ENCODE data around the gene CRIM1. TPM values are rescaled to one million over a fixed set of nuclear protein-coding genes. Genes with fewer than 3 reads are reported as not detected.

Gene CRIM1
- polyA plus RNA-seq, 3 donors = 80.0 to 88.5 (median 84.1) TPM

DNA sequence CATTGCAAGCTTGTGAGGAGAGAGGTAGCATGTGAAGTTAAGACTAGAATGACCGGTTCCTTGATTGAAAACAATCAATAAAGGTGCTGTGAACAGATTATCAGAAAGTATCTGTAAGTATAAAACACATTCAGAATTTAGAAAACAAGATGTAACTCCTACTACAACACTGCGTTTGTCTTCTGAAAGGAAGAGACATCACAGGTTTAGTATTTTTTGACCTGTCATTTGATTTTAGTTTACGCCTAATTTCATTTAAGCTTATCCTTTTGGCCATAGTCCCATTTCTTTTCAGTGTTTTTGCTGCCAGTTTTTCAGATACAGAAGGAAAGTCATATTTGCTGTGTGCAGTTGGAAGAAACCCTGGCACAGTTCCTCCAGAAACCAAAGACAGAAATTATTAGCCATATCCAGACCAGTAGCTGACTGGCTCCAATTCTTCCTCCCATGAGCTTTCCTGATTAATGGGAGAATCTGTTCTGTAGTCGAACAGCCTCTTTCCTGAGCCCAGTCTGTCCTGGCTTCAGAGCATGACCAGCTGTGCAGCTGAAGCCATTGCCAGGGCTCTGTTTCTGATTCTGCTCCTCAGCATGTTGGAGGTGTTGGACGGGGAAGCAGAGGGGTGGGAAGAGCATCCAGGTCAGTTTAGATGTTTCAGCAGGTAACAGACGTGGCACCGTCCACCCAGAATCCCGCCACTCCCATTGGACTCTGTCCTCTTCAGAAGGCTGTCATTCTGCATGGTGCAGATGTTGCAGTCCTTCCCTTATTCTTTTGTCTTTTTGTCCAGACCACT lies 61.0 kb downstream of the CRIM1 start:
- DNase-seq = no peak

DNA sequence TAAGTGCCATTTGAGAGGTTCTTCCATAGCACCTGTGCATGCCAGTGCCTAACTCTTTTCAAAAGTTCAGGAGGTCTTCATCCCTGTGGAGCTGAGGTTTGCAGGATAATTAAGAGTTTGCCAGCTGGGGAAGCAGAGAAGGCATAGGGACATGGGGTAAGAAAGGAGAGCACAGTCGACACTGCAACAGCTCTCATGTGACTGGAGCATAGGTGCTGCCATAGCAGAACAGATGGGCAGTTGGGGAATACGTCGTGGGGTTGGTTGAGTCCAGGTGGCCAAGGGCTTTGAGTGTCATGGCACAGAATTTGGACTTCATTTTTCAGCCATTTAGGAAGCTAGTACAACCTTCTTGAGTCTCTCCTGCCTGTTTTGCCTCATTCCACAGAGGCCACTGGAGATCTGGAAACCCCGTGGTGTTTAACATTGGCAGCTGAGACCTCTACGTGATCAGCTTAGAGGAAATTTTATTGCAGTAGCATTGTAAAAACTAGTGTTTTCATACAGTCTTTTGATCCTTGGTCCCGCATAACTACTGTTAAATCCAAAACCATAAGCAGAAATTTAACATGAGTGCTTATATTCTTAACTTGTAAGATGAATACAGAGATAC lies 65.1 kb downstream of the CRIM1 start:
- no peak for DNase-seq

DNA sequence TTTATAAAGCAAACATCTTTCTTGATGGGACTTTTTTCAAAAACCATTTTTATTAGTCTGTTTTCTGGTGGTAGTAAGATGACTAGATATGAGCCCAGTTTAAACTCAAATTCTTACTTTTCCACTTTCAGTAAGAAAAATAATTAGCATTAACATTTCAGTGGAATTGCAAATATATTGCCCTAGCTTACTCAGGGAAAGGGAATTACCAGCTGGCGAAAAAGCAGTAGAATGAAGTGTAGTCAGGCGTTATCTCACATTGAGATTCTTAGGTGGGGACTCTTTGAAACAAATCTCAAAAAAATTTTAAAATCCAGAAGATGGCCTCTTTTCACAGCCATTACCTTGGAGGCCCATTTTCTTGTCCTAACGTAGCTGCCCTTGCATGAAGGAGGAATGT lies 65.8 kb downstream of the CRIM1 start:
- DNase-seq = no peak

DNA sequence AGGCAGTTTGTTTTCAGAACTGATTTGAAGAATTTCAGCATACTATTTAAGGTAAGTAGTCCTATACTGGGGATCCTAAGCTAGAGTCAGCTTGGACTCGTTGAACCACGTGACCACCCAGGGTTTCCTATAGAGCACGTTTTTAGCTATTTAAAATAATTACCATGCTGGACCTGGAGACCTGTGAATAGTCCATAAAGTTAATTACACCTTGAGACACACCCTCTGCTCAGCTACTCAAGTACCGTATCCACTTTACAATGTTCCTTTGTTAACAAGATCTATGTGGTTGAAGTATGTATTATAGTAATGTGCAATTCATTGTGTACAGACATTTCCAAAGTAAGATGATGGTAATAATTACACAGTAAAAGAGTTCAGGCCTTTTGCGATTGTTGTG lies 67.6 kb downstream of the CRIM1 start:
- DNase-seq = no peak

DNA sequence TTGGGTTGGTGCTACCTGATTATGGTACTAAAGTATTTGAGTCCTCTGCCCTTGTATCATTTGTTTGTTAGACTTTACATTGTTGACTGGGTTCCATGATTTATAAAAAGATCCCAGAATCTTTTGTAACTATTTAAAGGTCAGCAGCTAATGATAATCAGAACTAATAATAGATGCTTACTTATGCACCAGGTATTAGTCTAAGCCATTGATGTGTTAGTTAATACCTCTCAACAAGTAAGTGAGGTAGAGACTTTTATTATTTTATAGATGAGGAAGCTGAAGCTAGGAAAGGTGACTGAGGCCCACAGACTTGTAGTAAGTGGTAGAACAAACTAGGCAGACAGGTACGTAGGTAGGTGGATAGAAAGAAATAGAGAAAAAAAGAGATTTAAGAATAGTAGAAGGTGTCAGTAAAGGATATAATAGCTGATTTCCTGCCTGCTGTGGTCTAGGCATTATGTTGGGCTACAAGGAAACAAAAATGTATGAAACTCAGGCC lies 68.1 kb downstream of the CRIM1 start:
- DNase-seq = no peak

DNA sequence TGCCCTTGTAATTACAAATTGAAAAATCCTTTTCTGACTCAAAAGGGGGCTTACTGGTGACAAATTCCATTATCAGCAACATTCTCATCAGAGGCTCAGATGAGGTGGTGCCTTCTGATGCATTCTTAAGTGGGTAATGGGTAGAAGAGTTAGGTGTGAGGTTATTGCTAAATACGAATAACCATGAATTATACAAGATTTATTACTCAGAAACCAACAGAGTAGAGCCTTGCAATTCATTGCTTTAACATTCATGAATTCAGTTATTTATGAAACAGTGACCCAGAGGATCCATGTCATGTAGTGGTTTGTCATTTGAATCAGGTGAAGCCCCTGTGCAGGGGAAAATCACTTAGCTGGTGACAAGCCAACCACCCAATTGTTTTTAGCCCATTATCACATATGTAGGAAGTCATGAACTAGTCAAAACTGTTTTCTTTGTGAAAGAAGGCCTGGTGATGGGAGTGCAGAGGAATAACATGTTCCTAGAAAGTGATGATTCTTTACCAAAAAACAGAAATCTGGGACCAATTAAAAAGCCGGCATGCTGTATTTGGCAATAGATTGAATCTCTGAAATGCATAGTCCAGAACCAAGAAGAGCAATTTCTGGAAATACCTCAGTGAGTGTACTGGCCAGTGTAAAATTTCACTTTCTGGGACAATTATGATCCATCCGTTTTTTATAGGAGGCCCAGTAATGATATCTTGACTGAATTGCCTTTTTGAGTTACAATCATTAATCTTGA lies 70.2 kb downstream of the CRIM1 start:
- no peak for DNase-seq

DNA sequence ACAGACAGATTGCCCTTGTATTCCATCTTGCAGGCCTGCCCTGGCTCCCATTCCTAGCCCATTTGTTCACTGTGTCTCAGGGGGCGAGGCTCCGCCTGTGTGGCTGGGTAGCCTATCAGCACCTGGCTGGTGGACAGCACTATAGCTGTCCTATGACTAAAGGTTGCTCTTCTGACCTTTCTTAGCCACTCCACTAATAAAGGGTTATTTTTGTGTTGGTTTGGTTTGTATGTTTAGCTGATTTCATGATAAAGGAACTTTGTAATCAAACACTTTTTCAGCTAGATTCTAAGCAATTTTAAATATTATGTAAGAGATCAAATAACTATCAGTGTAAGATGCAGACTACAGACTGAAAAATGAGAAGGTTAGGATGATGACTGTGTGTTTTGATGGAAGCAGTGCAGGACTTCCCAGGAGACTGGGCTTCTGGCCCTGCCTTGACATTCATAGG lies 72.2 kb downstream of the CRIM1 start:
- no peak for DNase-seq

DNA sequence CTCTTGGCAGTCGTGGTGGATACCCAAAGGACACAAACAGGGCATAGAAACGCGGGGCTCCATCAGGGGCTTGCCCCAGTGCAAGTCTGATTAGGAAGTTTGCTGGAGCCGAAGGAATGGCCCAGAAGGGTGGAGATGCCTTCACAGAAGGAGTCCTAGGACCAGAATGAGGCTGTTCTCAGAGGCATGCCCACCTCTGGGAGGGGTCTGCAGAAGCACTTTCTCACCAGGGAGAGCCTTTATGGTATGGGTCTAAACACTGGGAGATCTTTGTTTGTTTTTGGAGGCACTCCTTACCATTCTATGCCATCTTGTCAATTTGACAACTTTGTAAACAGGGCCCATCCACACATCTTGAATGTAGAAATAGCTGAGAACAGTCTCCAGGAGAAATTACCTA lies 75.0 kb downstream of the CRIM1 start:
- no peak for DNase-seq

DNA sequence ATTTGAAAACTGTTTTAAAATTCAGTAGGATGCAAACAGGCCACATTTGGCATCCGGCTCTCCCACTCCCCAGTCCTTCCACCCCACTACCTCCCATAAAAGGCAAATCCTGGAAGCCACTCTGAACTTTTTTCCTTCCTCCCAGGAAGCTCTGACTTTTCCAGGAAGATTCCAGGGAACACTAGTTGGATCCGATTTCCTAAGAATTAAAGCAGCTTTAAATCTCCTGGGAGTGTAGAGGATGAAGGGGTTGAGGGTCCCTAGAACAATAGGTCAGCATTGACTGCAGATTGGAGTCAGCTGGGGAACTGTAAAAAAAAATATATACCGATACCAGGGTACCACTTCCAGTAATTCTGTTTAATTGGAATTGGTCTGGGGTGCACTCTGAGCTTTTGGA lies 76.9 kb downstream of the CRIM1 start:
- DNase-seq = no peak

DNA sequence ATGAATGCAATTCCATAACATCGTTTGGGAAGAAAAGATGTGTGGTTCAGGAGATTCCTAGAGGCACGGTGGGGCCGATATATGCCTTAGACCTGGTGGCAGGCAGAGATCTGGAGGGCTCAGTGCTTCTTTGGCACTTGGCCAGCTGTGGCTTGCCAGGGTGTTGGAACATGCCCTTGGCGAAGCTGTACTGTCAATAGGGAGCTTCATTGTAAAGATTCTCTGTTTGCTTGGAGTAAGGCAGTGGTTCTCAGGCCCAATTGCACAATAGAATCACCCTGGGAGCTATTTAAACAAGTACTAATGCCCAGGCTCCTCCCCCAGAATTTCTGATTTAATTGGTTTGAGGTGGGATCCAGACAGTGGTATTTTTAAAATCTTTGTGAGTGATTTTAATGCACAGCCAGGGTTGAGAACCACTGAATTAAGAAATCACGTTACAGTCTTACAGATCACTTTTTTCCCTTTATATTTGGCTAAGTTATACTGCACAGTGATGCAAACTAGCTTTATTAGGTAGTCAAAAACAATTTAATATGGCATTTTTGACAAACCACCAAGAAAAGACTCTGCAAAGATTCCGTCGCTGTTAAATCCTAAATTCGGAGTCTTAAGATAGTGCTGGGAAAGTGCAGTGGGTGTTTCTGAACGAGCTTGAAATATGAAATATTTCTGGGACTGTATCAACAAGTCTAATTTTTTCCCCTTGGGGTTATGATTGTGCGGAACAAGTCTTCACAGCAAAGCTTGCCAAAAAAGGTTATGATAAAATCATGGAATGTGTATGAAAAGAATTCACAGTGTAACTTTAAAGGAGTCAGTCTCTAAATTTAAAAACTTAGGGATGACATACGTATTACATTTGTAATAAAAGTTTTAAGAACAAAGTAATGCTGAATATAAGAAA lies 78.0 kb downstream of the CRIM1 start:
- no peak for DNase-seq

DNA sequence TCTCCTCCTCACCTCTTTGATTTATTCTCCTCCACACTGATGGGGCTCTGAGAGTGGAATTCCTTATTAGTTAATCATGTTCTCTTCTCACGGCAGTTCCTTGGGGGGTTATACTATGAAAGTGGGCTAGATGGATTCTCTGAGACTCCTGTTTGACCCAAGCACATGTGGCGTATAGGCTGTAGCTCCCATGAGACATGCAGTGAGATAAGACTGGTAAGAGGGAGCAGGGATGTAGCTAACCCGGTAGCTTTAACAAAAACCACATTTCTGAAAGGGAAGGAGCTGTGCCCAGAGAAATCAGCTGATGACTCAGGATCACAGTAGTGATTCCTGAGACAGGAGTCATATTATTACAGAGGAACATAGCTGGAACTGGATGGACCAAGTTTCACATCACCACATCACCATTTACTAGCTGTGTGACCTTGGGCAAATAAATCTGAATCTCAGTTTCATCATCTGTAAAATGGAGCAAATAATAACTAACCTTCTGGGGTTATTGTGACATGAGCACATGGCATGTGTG lies 82.9 kb downstream of the CRIM1 start:
- no peak for DNase-seq

DNA sequence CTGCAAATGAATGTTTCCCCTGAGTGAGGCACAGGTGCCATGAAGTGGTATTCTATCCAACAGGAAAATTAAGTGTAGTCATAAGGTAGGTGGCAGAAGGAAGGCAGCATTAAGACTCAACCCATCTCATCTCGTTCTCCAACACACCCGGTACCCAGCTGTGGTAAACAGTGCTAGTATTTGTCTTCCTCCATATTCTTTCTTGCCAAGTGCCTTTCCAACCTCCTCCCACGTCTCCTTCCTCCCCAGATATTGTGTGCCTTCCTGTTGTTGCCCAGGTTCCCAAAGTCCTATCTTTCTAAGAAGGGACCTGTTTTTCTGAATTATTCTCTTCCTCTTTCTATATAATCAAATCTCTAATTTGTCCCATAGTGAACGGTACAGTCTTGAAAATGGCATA lies 83.5 kb downstream of the CRIM1 start:
- DNase-seq = no peak

DNA sequence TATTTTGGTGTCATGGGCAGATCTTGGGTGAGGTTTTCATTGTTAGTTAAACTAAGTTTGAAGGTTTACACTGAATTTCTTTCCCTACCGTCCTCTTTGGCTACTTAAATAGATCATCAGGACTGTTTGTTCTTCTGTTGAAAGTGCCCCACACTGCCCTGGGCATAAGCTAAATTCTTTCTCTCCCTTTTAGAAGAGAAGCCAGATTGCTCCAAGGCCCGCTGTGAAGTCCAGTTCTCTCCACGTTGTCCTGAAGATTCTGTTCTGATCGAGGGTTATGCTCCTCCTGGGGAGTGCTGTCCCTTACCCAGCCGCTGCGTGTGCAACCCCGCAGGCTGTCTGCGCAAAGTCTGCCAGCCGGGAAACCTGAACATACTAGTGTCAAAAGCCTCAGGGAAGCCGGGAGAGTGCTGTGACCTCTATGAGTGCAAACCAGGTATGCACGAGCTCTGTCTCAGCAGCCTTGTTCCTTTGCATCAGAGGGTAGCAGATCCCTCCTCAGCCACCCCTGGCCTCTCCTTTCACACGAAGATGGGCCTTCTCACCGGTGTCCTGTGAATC lies 85.6 kb downstream of the CRIM1 start:
- no peak for DNase-seq

DNA sequence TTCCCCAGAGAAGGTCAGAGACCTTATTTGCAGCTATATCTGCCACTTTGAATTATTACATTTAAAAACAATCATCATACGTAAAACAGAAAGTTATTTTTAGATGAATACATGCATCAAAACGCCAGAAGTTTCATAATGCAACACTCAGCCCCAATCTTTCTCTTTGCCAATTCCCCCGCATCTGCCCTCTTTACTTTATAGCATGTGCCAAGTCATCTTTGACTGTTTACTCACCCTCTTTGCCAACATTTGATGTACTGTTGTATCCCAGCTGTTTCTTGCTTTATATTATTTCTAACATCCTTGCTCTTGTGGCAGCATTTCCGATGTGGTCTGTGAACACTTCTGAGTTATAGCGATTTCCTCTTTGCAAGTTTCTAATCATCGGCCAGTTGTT lies 86.2 kb downstream of the CRIM1 start:
- DNase-seq = no peak

DNA sequence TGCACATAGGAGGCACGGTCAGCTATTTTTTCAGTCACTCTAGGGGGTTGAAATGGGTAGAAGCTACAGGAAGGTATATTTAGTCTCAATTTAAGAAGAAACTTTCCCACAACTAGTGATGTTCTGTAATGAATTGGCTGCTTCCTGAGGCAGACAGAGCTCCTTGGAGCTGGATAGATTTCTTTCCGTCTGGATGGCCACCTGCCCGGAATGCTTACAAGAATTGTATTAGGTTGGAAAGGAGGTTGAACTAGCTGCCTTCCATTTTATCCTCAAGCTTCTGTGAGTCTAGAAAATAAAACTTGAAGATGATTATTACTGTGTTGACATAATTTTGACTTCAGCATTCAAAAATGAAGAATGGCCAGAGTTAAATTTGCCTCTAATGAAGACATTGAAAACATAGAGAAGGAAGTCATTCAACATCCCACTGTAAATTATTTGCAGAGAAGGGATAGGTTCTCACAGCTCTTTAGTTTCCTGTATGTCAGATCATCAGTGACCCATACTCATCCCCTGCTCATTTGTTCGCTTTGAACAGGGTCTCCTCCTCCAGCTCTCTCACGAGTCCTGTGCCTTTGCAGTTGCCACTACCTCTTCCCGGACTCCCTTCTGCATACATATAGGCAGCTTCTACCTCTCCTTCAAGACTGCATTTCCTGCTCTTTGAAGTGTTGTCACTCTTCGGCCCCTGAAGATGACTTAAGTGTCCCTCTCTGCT lies 88.8 kb downstream of the CRIM1 start:
- DNase-seq = peak; percentile 56

DNA sequence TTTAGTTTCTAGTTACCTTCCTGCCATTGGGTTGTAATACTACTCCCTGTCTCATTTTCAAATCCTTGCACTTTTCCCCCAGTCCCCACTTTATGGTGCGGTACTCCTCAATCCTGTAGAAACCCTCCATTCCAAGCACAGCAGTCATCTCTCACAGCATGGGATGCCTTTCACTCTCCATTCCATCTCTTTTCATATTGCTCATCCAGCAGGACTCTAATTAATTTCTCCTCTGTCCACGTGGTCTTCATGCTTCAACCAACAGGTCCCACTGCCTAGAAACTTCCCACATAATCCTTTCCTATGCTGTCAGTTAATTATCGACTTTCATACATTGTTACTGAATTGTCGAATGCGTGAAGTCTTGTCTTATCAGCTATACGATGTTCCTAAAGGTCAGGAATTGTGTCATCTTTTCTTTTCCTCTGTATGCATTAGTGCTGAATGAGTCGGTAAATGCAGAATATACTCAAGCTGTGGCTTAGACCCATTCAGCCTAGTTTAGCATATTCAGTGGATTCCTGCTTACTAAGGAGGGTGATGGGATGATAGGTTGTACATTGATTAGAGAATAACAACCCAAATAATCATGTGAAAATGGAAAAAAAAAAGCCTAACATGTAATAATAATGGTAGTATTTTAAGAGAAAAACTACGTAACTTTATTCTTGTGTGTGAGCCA lies 89.7 kb downstream of the CRIM1 start:
- no peak for DNase-seq

DNA sequence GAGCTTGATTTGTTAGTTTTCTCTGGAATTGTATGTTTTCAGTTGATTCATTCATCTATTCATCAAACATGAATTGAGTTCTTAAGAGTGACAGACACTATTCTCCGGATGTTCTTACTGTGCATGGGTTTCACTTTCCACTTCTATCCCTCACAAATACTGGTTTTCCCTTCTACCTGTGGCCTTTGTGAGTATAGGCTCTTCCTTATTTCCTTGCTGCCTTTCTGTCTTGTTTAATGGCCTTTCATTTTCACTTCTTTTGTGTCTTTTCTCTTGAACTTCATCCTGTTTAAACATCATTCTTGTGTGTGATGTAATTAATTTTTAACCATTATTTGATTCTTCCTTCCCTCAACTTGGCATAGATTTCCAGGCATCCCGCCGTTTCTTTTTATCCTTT lies 90.7 kb downstream of the CRIM1 start:
- DNase-seq = no peak

DNA sequence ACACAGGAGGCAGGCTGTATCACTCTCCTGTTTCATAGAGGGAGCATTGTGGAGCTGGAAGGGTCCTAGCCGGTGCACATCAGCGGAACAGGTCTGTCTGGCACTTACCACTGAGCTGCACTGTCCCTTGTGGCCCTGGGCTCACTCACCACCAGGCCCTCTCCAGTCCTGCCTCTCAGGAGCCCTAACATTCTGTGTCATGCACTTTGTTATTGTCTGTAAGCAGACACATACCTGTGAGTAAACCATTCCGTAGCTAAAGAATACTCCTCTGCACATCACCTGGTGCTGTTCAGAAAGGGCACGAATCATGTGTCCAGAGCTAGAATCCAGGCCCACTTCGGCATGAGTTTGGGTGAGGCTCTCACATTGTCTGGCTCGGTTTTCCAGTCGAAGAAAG lies 93.6 kb downstream of the CRIM1 start:
- DNase-seq = no peak

DNA sequence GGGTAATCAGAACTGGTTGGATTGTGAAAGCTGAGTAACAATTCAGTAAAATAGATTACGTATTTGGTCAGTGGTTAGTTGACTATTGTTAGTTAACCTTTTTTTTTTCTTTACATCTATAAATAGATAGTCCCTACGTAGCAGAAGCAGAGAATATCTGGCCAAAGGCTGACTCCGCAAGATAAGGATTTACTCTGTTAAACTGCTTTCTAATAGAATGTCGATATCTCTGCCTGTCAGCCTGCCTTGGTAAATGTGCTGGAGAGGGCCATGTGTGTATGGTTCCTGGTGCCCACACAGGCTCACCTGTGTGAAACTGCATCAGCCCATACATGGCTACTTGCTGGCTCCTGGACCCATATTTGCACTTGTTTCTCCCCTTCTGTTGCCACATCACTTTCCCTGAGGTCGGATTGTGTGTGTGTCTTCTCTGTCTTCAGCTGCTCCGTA lies 94.4 kb downstream of the CRIM1 start:
- DNase-seq = no peak

All from renal pelvis (tissue), 4 donors.